Vagina (tissue), 2 donors: ENCODE data around the gene COQ3.

Experiments
- CTCF ChIP-seq, 3 experiments: fragments of 450-650 bp in 2 of 3; fragments of 200-600 bp in 1 of 3; sonication (generic) in 1 of 3; IDR thresholded peaks; one replicate each; pipeline ENCODE4 v1.5.1; 2017 to 2019; ENCODE audit warnings: antibody characterized with exemption in 3 of 3, mild to moderate bottlenecking in 2 of 3, moderate library complexity in 2 of 3
- POLR2AphosphoS5 ChIP-seq, 2 donors: sonication (generic); formaldehyde crosslinking; IDR thresholded peaks; one replicate each; pipeline ENCODE4 v1.9.0; 2017; ENCODE audit warnings: antibody characterized with exemption in 2 of 2, mild to moderate bottlenecking in 2 of 2, low read depth in 1 of 2; ENCODE audit not compliant: insufficient read depth in 1 of 2

DNA sequence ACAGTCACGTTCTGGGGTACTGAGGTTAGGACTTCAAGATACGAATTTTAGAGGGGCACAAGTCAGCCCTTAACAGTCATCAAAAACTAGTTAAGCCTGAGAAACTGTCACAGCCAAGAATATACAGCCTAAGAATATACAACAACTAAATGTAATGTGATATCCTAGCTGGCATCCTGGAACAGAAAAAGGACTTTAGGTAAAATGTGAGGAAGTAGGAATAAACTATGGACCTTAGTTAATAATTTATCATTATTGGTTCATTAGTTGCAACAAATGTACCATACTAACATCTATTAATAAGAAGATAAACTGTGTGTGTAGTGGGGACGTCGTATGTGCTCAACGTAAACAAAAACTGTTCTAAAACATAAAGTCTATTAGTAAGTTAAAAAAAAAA lies 30.0 kb upstream of the COQ3 start:
- no peak for TF ChIP-seq CTCF (IDR thresholded peaks at IDR 0.05)
- no peak for TF ChIP-seq POLR2AphosphoS5 (IDR thresholded peaks at IDR 0.05; ENCODE audit: insufficient read depth in 1 of 2, low read depth in 1 of 2)
